Endothelial cell (in vitro differentiated cells): ENCODE data around the gene AHCYL1. TPM values are rescaled to one million over a fixed set of nuclear protein-coding genes. Genes with fewer than 3 reads are reported as not detected.

ENCODE experiments used
- DNase-seq: peaks from one replicate; pipeline ENCODE4 v3.0.0; 2021; ENCODE audit warnings: low spot score
- H3K27ac Mint-ChIP-seq: one replicate; pipeline ENCODE4 v1.8.0; 2021; ENCODE audit warnings: mixed read lengths, inconsistent platforms; ENCODE audit not compliant: unreplicated experiment
- H3K27me3 Mint-ChIP-seq: one replicate; pipeline ENCODE4 v1.8.0; 2021; ENCODE audit warnings: mild to moderate bottlenecking, moderate library complexity, mixed read lengths, inconsistent platforms; ENCODE audit not compliant: unreplicated experiment
- H3K36me3 Mint-ChIP-seq: one replicate; pipeline ENCODE4 v1.8.0; 2021; ENCODE audit warnings: mild to moderate bottlenecking, low read depth, mixed read lengths, inconsistent platforms; ENCODE audit not compliant: unreplicated experiment
- H3K4me1 Mint-ChIP-seq: one replicate; pipeline ENCODE4 v1.8.0; 2021; ENCODE audit warnings: mild to moderate bottlenecking, mixed read lengths, inconsistent platforms; ENCODE audit not compliant: unreplicated experiment
- H3K4me3 Mint-ChIP-seq: one replicate; pipeline ENCODE4 v1.8.0; 2021; ENCODE audit warnings: mild to moderate bottlenecking, mixed read lengths, inconsistent platforms; ENCODE audit not compliant: unreplicated experiment
- H3K9me3 Mint-ChIP-seq: one replicate; pipeline ENCODE4 v1.8.0; 2021; ENCODE audit warnings: mixed read lengths, inconsistent platforms; ENCODE audit not compliant: unreplicated experiment
- total RNA-seq: library from RNA; stranded (reverse); fragmentation: NEBNext Ultra II Directional; extraction: Animal tissue kit (Norgen Biotek cat#: 25700); gene quantifications from one replicate; pipeline ENCODE4 v1.2.1, GENCODE V29; 2021; ENCODE audit not compliant: unreplicated experiment
- TF ChIP-seq, protein P1 (sequence below): fragments of 200-600 bp; sonication (generic); IDR thresholded peaks from one replicate; pipeline ENCODE4 v1.5.0; 2021; ENCODE audit warnings: antibody characterized with exemption; ENCODE audit not compliant: unreplicated experiment

Gene AHCYL1
- total RNA-seq, 1 donor from 2014 or later: 63.7 TPM

DNA sequence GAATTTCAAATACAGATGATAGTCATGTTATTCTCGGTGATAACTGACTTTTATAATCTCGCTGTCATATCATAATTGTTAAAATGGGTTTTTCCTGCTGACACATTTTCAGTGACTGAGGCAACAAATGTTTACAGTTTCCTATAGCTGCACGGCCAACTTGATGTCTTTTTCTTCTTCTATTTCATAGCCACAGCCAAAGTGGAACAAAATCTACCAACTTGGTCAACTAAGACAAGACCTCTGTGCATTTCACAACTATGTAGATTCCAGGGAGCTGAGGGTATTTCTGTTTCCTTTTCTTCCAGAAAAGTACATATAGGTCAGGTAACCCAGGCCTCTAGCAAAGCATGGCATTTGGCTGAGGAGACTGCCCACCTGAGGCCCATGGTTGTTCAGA lies 10.4 kb upstream of the AHCYL1 start:
- TF ChIP-seq, protein P1, sequence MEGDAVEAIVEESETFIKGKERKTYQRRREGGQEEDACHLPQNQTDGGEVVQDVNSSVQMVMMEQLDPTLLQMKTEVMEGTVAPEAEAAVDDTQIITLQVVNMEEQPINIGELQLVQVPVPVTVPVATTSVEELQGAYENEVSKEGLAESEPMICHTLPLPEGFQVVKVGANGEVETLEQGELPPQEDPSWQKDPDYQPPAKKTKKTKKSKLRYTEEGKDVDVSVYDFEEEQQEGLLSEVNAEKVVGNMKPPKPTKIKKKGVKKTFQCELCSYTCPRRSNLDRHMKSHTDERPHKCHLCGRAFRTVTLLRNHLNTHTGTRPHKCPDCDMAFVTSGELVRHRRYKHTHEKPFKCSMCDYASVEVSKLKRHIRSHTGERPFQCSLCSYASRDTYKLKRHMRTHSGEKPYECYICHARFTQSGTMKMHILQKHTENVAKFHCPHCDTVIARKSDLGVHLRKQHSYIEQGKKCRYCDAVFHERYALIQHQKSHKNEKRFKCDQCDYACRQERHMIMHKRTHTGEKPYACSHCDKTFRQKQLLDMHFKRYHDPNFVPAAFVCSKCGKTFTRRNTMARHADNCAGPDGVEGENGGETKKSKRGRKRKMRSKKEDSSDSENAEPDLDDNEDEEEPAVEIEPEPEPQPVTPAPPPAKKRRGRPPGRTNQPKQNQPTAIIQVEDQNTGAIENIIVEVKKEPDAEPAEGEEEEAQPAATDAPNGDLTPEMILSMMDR: no peak

GRCh38 chr1:109975718-109976117 lies 8.8 kb upstream of the AHCYL1 start:
- no peaks in the 10 kb centered on the region for H3K36me3 Mint-ChIP-seq
- no peak overlapping the region for H3K4me3 Mint-ChIP-seq
- no peak overlapping the region for H3K27ac Mint-ChIP-seq
- no peaks in the 10 kb centered on the region for H3K9me3 Mint-ChIP-seq
- TF ChIP-seq, protein P1: no peak
- H3K27me3 Mint-ChIP-seq: no peaks in the 10 kb centered on the region
- peaks cover 12% of the 10 kb centered on the region for H3K4me1 Mint-ChIP-seq
- no peak for DNase-seq

More for the DNA sequence above, 10.4 kb upstream of the AHCYL1 start:
- Mint-ChIP-seq H3K4me1 (peaks cover 4% of the 10 kb centered on the region), H3K27me3 (no peaks in the 10 kb centered on the region), H3K27ac (no peak overlapping the region), H3K36me3 (no peaks in the 10 kb centered on the region), H3K4me3 (no peak overlapping the region), H3K9me3 (no peaks in the 10 kb centered on the region)
- no peak for DNase-seq

DNA sequence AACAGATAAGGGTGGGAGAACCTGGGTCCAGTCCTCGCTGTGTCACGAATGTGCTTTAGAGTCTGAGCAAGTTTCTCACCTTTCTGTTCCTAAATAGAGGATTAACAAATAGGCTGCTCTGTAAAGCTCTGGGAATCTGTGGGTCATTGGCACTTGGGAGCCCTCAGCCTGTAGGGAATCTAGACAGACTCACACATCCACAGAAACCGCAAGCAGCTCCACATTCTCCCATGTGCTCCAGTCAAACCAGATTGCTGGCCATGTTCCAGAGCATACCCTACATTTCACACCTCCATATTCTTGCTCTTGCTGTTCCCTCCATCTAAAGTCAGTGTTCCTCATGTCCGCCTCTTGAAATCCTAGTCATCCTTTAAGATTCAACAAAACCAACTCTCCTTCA lies 7.8 kb upstream of the AHCYL1 start:
- Mint-ChIP-seq H3K27me3 (no peaks in the 10 kb centered on the region), H3K9me3 (no peaks in the 10 kb centered on the region), H3K36me3 (no peaks in the 10 kb centered on the region), H3K4me1 (peaks cover 12% of the 10 kb centered on the region), H3K4me3 (no peak overlapping the region), H3K27ac (no peak overlapping the region)
- no peak for DNase-seq
- TF ChIP-seq, protein P1: no peak

- no peak for DNase-seq
- Mint-ChIP-seq H3K9me3 (no peaks in the 10 kb centered on the region), H3K27me3 (peaks cover 2% of the 10 kb centered on the region), H3K36me3 (no peaks in the 10 kb centered on the region), H3K4me1 (peaks cover 12% of the 10 kb centered on the region), H3K4me3 (no peak overlapping the region), H3K27ac (no peak overlapping the region)
- TF ChIP-seq, protein P1: no peak
These were observed 7.3 kb upstream of the AHCYL1 start for GRCh38 chr1:109977225-109977624.

- Mint-ChIP-seq H3K4me1 (peaks cover 12% of the 10 kb centered on the region), H3K4me3 (no peak overlapping the region), H3K9me3 (no peaks in the 10 kb centered on the region), H3K27ac (no peak overlapping the region), H3K27me3 (peaks cover 2% of the 10 kb centered on the region), H3K36me3 (no peaks in the 10 kb centered on the region)
- TF ChIP-seq, protein P1: no peak
- DNase-seq: no peak
These were observed 6.7 kb upstream of the AHCYL1 start for GRCh38 chr1:109977657-109978378.
